ENCODE measurements around the gene PEX13. TPM values are rescaled to one million over a fixed set of nuclear protein-coding genes. Genes with fewer than 3 reads are reported as not detected.

PEX13 gene, protein sequence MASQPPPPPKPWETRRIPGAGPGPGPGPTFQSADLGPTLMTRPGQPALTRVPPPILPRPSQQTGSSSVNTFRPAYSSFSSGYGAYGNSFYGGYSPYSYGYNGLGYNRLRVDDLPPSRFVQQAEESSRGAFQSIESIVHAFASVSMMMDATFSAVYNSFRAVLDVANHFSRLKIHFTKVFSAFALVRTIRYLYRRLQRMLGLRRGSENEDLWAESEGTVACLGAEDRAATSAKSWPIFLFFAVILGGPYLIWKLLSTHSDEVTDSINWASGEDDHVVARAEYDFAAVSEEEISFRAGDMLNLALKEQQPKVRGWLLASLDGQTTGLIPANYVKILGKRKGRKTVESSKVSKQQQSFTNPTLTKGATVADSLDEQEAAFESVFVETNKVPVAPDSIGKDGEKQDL
- 10 to 100 TPM; 10.3 to 28.8 (median 12.1) TPM for polyA plus RNA-seq
- long read RNA-seq, donor 1: 0 reads
- long read RNA-seq, donor 2, full-length matches to known transcripts: 4 of 4 reads
- long read RNA-seq, donor 2, partial matches to known transcripts: 0 of 4 reads
- long read RNA-seq, donor 2, other reads (novel, unspliced or antisense): 0 of 4 reads
- long read RNA-seq, donor 3, full-length matches to known transcripts: 4 of 9 reads
- long read RNA-seq, donor 3, partial matches to known transcripts: 5 of 9 reads
- long read RNA-seq, donor 3, other reads (novel, unspliced or antisense): 0 of 9 reads
- long read RNA-seq, donor 4: 0 reads
- long read RNA-seq, donor 5, full-length matches to known transcripts: 2 of 2 reads
- long read RNA-seq, donor 5, partial matches to known transcripts: 0 of 2 reads
- long read RNA-seq, donor 5, other reads (novel, unspliced or antisense): 0 of 2 reads
- long read RNA-seq, donor 6, full-length matches to known transcripts: 12 of 12 reads
- long read RNA-seq, donor 6, partial matches to known transcripts: 0 of 12 reads
- long read RNA-seq, donor 6, other reads (novel, unspliced or antisense): 0 of 12 reads
- long read RNA-seq, donor 7: 0 reads
- long read RNA-seq, donor 8: 0 reads
- long read RNA-seq, donor 9, full-length matches to known transcripts: 3 of 3 reads
- long read RNA-seq, donor 9, partial matches to known transcripts: 0 of 3 reads
- long read RNA-seq, donor 9, other reads (novel, unspliced or antisense): 0 of 3 reads
- long read RNA-seq, donor 10, full-length matches to known transcripts: 9 of 21 reads
- long read RNA-seq, donor 10, partial matches to known transcripts: 12 of 21 reads
- long read RNA-seq, donor 10, other reads (novel, unspliced or antisense): 0 of 21 reads

GRCh38 chr2:61017556-61018317 lies at the start of gene PEX13, which contains the start of gene PUS10:
TSS of gene PEX13 (plus strand) at chr2:61017720. CDS start at chr2:61017760, 40 bp downstream.
TSS of gene PUS10 (minus strand) at chr2:61018255. CDS start at chr2:61011890, 6,365 bp downstream.
- DNase-seq (peak; percentile 94 to 96), FAIRE-seq (no peak)
- Histone ChIP-seq H3K36me3 (ENCODE audit: control insufficient read depth in 3 of 3, insufficient read depth in 2 of 3, low read depth in 1 of 3, low read length in 3 of 3) (peaks cover 0 to 21% (median 4%) of the 10 kb centered on the region in 3 donors), H3K4me1 (ENCODE audit: control insufficient read depth in 3 of 3, insufficient read depth in 2 of 3, low read depth in 1 of 3, low read length in 2 of 3) (peaks cover 0 to 3% (median 0%) of the 10 kb centered on the region in 3 donors), H3K27me3 (ENCODE audit: control insufficient read depth in 3 of 3, insufficient read depth in 3 of 3, low read length in 3 of 3) (no peaks in the 10 kb centered on the region), H3K9me3 (ENCODE audit: control insufficient read depth in 2 of 2, insufficient read depth in 1 of 2, low read depth in 1 of 2, low read length in 1 of 2) (peaks cover 0 to 12% of the 10 kb centered on the region in 2 donors), H3K27ac (ENCODE audit: low read depth in 1 of 3, low read length in 2 of 3) (peak within 1 kb of the TSS; percentile 95 to 98 (median 97)), H3K4me3 (ENCODE audit: low read depth in 1 of 3, low read length in 3 of 3) (peak within 1 kb of the TSS; percentile 85 to 96 (median 96))
- 0% methylated on average over 38 to 39 of the region's 39 CpGs for WGBS, 3 donors

DNA sequence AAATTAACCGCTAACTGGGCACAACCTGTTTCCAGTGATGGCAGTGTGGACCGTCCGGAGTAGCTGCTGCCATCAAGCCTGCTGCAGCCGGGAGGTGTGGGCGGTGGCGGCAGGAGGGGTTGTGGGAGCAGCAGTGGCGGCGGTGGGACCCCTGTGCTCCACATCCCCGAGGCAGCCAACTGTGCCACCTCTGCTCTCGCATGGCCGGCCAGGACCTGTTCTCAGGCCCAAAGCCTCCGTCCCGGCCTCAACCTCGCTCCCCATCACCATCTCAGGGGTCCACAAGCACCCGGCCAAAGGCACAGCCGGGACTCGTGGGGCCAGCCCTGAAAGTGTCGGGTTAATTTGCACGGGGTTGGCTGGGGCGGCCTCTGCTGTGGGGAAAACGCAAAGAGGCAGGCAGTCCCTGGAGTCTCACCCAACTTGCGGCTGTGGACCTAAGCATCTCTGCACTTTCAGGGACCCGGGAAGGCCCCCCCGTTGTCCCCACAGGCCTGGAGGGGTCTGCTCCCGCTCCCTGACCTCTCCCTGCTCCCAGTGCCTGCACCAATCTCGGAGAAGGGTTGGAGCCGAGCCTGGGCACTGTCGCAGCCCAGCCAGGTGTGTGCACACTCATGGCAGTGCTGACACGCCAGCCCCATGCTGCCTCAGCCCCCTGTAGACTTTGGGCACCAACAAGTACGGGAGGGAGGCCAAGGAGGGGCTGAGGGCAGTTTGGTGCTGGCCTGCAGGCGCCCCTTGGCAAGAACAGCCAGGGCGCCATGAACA lies 44.4 kb upstream of the PEX13 start:
- H3K4me1 ChIP-seq (ENCODE audit: control insufficient read depth in 3 of 3, insufficient read depth in 2 of 3, low read depth in 1 of 3, low read length in 2 of 3): no peaks in the 10 kb centered on the region
- H3K36me3 ChIP-seq (ENCODE audit: control insufficient read depth in 3 of 3, insufficient read depth in 2 of 3, low read depth in 1 of 3, low read length in 3 of 3): peaks cover 0 to 20% (median 0%) of the 10 kb centered on the region in 3 donors
- FAIRE-seq (no peak), DNase-seq (no peak)
- no peaks in the 10 kb centered on the region for H3K9me3 ChIP-seq (ENCODE audit: control insufficient read depth in 2 of 2, insufficient read depth in 1 of 2, low read depth in 1 of 2, low read length in 1 of 2)
- 93 to 95% (median 94%) methylated on average over 29 to 32 of the region's 32 CpGs for WGBS, 3 donors
- H3K4me3 ChIP-seq (ENCODE audit: low read depth in 1 of 3, low read length in 3 of 3): no peak overlapping the region
- H3K27me3 ChIP-seq (ENCODE audit: control insufficient read depth in 3 of 3, insufficient read depth in 3 of 3, low read length in 3 of 3): no peaks in the 10 kb centered on the region
- no peak overlapping the region for H3K27ac ChIP-seq (ENCODE audit: low read depth in 1 of 3, low read length in 2 of 3)

- H3K27me3 ChIP-seq (ENCODE audit: control insufficient read depth in 3 of 3, insufficient read depth in 3 of 3, low read length in 3 of 3): no peaks in the 10 kb centered on the region
- no peaks in the 10 kb centered on the region for H3K9me3 ChIP-seq (ENCODE audit: control insufficient read depth in 2 of 2, insufficient read depth in 1 of 2, low read depth in 1 of 2, low read length in 1 of 2)
- DNase-seq: no peak
- H3K4me3 ChIP-seq (ENCODE audit: low read depth in 1 of 3, low read length in 3 of 3): no peak overlapping the region
- H3K36me3 ChIP-seq (ENCODE audit: control insufficient read depth in 3 of 3, insufficient read depth in 2 of 3, low read depth in 1 of 3, low read length in 3 of 3): peaks cover 0 to 20% (median 0%) of the 10 kb centered on the region in 3 donors
- H3K27ac ChIP-seq (ENCODE audit: low read depth in 1 of 3, low read length in 2 of 3): no peak overlapping the region
- 83 to 92% (median 87%) methylated on average over 5 of the region's 5 CpGs for WGBS, 3 donors
- FAIRE-seq: no peak
- H3K4me1 ChIP-seq (ENCODE audit: control insufficient read depth in 3 of 3, insufficient read depth in 2 of 3, low read depth in 1 of 3, low read length in 2 of 3): no peaks in the 10 kb centered on the region
Observed at GRCh38 chr2:60973705-60974104, 43.8 kb upstream of the PEX13 start.

DNA sequence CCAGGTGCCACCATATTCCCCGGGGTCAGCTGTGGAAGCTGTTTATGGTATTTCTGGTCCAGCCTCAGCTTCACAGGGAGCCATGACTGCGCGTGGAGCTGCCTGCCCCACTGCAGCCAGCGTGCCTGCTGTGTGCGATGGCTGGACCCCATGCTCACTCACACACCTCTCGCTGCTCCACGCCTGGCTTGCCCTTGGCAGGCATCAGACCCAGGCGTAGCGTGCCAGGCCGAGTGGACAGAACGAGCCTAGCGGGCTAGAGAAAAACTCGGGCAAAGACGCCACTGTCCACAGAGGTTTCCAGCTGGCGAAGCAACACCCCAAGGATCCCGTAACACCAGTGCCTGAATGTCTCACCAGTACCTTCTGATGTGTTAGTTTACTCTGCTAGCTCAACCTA lies 42.9 kb upstream of the PEX13 start:
- Histone ChIP-seq H3K4me1 (ENCODE audit: control insufficient read depth in 3 of 3, insufficient read depth in 2 of 3, low read depth in 1 of 3, low read length in 2 of 3) (no peaks in the 10 kb centered on the region), H3K27me3 (ENCODE audit: control insufficient read depth in 3 of 3, insufficient read depth in 3 of 3, low read length in 3 of 3) (no peaks in the 10 kb centered on the region), H3K36me3 (ENCODE audit: control insufficient read depth in 3 of 3, insufficient read depth in 2 of 3, low read depth in 1 of 3, low read length in 3 of 3) (peaks cover 0 to 20% (median under 1%) of the 10 kb centered on the region in 3 donors), H3K4me3 (ENCODE audit: low read depth in 1 of 3, low read length in 3 of 3) (no peak overlapping the region), H3K9me3 (ENCODE audit: control insufficient read depth in 2 of 2, insufficient read depth in 1 of 2, low read depth in 1 of 2, low read length in 1 of 2) (no peaks in the 10 kb centered on the region), H3K27ac (ENCODE audit: low read depth in 1 of 3, low read length in 2 of 3) (no peak overlapping the region)
- no peak for FAIRE-seq
- 95 to 98% (median 98%) methylated on average over 16 of the region's 16 CpGs for WGBS, 3 donors
- DNase-seq: no peak

GRCh38 chr2:60976256-60976850 lies 41.2 kb upstream of the PEX13 start:
- 70 to 83% (median 81%) methylated on average over 3 of the region's 3 CpGs for WGBS, 3 donors
- FAIRE-seq: no peak
- Histone ChIP-seq H3K27ac (ENCODE audit: low read depth in 1 of 3, low read length in 2 of 3) (peak overlapping the region in 1 of 3 donors; percentile 31), H3K9me3 (ENCODE audit: control insufficient read depth in 2 of 2, insufficient read depth in 1 of 2, low read depth in 1 of 2, low read length in 1 of 2) (no peaks in the 10 kb centered on the region), H3K27me3 (ENCODE audit: control insufficient read depth in 3 of 3, insufficient read depth in 3 of 3, low read length in 3 of 3) (no peaks in the 10 kb centered on the region), H3K36me3 (ENCODE audit: control insufficient read depth in 3 of 3, insufficient read depth in 2 of 3, low read depth in 1 of 3, low read length in 3 of 3) (peaks cover 0 to 18% (median 2%) of the 10 kb centered on the region in 3 donors), H3K4me3 (ENCODE audit: low read depth in 1 of 3, low read length in 3 of 3) (no peak overlapping the region), H3K4me1 (ENCODE audit: control insufficient read depth in 3 of 3, insufficient read depth in 2 of 3, low read depth in 1 of 3, low read length in 2 of 3) (no peaks in the 10 kb centered on the region)
- DNase-seq: peak in 1 of 2 donors; percentile 67

DNA sequence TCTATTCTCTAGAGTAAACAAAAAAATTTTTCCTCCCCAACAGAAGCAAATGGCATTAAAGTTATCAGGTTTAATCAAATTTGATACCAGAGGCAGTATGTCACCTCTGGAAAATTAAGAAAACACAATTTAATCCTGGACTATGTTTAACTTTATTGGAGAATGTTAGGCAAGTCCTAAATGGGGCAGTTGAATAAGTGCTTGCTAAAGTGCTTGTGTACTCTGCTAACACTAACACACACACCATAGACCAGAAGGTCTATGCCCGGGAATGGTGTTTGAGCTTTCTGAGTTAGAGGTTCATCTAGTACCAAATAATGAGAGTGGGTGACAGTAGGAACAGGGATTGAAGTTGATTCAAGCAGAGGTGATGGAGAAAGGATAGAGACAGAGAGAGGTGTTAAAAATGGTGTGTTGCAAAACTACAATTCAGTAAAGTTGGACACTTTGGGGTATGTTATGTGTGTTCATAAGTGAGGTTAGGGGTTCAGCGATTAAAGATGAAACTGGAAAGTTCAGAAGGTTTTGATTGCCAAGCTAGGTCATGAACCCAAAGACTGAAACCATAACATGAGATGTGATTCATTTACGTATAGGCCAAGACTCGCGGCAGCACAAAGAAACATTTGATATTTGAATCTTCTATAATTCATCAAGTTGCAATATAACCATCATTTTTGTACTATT lies 40.5 kb upstream of the PEX13 start:
- Histone ChIP-seq H3K4me3 (ENCODE audit: low read depth in 1 of 3, low read length in 3 of 3) (no peak overlapping the region), H3K4me1 (ENCODE audit: control insufficient read depth in 3 of 3, insufficient read depth in 2 of 3, low read depth in 1 of 3, low read length in 2 of 3) (no peaks in the 10 kb centered on the region), H3K27ac (ENCODE audit: low read depth in 1 of 3, low read length in 2 of 3) (no peak overlapping the region), H3K9me3 (ENCODE audit: control insufficient read depth in 2 of 2, insufficient read depth in 1 of 2, low read depth in 1 of 2, low read length in 1 of 2) (no peaks in the 10 kb centered on the region), H3K27me3 (ENCODE audit: control insufficient read depth in 3 of 3, insufficient read depth in 3 of 3, low read length in 3 of 3) (no peaks in the 10 kb centered on the region), H3K36me3 (ENCODE audit: control insufficient read depth in 3 of 3, insufficient read depth in 2 of 3, low read depth in 1 of 3, low read length in 3 of 3) (peaks cover 0 to 18% (median 2%) of the 10 kb centered on the region in 3 donors)
- FAIRE-seq (no peak), DNase-seq (no peak)
- WGBS, 3 donors: 55 to 66% (median 60%) methylated on average over 5 of the region's 5 CpGs

All from small intestine (tissue), 16 donors.